ELR (cell line): Measurements from ENCODE around the gene CBLB.

Experiments
- DNase-seq: peaks from one replicate; pipeline ENCODE4 v3.0.0-alpha.2; 2015; ENCODE audit warnings: low read depth

CBLB gene

DNA sequence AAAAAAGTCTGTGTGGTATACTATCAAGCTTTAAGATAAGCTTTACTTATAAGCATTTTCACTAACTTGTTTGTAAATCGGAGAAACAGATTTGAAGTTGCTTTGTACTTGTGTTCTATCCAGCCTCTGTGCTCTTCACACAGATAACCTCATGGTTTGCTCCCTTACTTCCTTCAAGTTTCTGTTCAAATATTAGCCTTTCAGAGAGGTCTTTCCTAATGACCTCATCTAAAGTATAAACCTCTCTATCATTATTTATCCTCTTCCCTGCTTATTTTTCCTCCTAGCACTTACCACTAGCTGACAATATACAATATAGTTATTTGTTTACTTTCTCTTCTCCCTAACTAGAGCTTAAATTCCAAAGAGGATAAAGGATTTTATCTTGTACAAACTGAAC lies 180.0 kb downstream of the CBLB start:
- DNase-seq, result no peak

DNA sequence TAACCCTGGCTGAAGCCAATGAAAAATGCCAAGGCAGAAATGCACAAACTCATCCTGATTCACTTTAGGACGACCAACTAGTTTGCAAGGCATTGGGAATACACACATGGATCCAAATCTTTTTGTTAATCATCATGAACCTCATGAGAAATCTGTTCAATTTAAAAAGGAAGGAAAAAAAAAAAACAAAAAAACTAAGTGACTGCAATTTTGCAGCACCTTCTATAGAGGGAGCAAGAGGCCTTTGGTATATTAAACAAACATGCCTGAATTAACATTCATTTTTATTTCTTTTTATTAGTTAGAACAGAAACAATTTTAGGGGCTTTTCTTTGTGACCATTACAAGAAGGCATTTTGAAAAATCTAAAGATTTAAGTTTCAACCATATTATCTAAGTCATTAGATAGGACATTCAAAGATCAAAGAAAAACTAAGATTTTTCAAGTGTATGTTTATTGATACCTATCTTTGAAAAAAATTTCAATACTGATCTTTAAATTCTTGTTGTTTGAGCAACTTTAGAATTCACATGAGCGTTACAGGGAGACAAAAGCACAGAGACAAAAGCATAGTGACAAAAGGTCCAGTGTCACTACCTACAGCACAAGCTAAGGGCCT lies 182.4 kb downstream of the CBLB start:
- DNase-seq, result peak; percentile 61

DNA sequence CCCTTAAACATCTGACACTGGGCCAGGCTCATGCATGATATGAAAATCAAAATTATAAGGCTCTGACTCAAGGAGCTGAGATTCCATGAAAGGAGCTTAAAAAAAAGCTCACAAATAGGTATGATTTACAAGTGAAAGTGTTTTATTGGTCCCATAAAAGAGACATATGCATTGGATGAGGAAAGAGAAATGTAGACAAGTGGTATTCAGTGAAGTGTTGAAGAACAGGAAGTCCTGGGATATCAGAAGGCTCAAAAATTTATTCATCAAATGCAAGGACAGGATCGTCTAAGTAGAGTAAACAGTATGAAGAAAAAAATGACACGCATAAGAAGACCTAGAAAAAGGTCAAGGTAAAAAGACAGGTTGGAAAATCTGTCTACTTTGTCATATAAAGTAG lies 188.9 kb downstream of the CBLB start:
- DNase-seq, result no peak

DNA sequence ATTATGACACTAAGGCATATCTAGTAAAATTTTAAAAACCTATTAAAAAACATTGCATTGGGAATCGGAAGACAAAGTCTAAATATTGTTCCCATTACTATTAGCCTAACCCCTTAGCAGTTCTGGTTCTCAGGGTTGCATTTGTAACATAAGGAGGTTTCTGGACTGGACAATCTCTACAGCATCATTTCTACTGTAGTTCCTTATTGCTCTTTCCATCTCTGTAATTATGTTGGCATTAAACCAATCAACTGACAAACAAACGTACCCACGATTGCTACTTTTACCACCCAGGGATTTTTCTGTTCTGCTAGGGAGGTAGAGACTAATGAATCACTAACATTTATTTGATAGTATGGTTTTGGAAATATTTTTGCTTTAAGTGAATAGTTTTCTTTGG lies 190.8 kb downstream of the CBLB start:
- DNase-seq, result no peak

DNA sequence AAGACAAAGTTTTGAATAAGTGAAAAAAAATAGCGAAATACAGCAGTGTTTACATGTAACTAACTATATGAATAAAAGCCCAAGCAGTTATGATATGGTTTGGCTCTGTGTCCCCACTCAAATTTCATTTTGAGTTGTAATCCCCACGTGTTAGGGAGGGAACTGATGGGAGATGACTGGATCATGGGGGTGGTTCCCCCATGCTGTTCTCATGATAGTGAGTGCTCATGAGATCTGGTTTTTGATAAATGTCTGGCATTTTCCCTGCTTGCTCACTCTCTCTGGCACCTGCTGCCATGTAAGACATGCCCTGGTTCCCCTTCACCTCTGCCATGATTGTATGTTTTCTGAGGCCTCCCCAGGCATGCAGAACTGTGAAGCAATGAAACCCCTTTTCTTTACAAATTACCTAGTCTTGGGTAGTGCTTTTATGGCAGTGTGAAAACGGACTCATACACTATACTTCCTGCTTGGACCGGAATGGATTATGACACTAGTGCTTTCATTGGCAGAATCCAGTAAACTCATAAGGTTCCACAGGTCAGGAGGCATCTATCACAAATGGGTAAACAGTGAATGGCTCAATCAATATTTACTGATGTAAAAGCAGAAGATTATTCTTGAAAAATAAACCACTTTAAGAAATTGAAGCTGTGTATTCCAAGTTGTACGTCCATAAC lies 192.1 kb downstream of the CBLB start:
- DNase-seq, result no peak

DNA sequence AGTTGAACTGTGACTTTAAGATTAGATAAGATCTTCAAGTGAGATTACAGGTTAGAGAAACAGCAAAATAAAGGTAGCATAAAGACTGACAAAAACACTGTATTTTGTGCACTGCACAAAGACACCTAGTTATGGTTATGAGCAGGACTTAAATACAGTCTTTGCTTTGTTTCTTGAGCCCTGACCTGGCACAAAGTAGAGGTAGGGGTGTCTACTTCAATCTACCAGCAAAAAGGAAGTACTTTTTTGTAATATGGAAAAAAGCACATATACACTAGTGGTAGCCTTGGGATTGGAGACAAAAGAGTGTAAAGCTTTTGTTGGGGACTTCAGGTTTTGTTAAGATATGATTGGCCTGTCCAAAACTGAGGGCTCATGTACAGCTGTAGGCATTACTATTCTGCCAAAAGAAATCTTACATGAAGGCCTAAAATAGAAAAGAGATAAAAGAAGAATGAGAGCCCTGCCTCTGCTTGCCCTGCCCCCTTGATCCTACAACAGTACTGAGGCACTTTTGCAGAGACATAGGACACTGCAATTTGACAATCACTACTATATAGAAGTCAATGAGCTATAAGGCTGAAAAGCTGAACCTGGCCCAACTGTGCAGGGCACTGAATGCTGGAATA lies 194.3 kb downstream of the CBLB start:
- no peak for DNase-seq

DNA sequence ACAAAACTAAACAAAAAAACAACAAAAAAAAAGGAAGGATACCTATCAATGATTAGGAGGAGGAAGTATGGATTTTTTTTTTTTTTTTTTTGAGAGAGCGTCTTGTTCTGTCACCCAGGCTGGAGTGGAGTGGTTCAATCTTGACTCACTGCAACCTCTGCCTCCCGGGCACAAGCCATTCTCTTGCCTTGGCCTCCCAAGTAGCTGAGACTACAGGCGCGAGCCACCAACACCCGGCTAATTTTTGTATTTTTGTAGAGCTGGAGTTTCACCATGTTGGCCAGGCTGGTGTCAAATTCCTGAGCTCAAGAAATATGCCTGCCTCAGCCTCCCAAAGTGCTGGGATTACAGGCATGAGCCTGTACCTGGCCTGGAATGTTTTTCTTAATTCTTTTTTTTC lies 195.8 kb downstream of the CBLB start:
- no peak for DNase-seq

DNA sequence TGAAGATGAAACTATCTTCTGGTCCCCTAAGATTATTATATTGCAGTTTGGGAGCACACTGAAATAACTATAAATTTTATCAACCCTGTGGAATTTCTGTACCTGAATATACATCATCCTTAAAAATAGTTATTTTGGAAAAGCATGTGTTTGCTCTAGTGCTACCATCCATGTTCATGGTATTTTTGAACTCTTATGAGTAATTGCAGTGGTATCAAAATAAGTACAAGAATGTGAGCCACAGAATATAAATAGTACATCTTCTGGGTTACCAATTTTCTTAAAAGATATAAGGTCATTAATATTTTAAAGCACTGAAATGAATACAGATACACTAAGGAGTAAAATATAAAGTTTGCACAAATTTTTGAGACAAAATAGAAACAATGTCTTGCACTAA lies 206.5 kb downstream of the CBLB start:
- DNase-seq, result no peak

DNA sequence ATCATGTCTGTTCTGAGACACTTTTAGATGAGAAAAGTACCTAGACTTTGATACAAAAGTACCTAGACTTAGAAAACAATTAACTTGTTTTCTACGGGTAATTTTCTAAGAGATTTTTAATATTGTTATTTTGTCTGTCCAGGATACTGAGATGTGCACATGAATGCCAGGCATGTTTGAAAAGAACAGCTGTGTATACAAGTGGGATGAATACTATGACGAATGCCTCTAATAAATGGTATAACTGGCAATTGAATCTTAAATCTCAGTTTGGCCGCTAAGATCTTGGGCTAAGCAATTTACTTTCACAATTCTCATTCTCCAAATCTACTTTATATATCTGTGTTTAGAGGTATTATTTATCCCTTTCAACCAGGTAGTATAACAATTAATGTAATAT lies 207.4 kb downstream of the CBLB start:
- DNase-seq, result no peak

DNA sequence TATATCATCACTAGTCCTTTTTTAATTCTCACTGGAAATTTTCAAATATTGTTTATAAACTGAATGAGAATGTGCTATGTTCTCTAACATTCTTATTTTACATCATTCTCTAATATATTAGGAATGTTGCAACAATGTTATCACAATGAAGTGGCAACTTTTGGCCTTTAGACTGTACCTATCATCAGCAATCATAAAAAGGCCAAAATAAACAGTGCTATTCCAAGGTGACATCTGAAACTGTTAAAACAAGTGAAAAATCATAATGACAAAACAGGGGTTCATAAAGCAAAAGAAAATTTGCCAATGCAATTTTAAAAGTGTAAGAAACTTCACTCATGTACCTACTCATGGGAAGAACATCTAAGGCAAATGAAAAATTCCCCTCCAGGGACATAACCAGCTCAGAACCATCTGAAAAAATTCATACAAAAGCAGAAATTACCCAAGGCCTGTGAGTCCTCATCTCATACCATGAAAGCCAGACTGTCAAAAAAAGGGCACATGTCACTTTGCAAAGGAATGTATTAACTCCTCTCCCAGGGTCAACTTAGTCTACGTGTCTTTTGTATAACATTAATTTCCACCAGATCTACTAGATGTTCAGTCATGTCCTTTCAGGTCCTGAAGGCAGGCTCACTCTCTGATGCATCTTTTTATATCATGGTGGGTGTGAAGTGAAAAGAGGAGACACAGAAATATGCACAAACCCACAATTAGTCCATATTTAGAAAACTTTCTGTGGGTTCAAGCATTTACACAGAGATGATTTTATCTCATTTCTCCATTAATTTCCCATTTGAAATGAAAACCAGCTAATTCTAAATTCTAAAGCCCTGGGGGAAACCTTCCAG lies 211.9 kb downstream of the CBLB start:
- no peak for DNase-seq

DNA sequence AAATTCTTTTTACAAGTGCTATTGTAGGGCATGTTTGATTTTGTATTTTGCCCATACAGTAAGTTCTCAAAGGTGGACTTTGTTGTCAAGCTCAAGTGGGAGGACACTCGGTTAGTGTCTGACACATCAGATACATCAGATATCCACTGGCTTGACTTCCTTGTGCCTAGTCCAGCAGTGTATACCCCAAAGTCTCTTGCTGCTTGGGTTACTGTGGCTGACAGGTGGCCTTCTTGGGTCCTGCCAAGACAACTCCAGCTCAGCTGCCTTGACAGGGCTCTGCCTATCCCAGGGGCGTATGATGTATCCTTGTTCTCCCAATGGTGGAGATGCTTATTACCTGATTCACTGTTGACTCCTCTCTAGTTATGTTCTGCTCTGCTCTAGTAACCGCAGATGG lies 214.9 kb downstream of the CBLB start:
- DNase-seq, result no peak

DNA sequence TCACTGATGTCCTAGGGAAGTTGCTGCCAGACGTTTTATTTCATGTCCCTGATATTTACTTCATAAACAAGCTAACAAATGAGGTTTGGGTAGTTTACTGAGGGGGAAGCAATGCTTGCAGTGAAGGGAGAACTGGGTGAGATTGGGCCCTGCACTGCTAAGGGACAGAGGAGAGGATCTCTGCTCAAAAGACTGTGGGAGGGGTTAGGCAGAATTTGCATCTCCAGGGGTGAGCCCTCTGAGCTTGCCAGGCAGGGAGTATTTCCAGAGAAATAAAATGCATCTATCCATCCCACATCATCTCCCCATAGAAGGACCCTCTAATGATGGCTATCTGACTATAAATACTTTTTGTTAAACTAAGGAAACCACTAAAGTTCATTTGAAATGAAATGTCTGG lies 215.6 kb downstream of the CBLB start:
- DNase-seq, result no peak

DNA sequence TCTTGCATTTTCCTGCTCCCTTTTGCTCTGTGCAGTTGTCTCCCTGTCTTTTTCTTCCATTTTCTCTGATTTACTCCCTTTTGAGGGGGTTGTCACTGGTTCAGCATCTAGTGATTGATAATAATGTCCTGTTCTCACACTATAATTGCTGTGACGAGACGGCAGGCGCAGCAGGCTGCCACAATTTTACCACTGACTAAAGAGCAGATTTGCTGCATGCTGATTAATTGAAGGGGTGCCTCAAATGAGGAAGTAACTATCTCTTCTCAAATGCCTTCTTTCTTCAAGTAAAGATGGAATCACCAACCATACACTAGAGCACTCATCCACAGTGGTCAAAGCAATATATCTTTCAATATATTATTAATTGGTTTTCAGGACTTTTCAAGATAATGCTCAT lies 219.3 kb downstream of the CBLB start:
- no peak for DNase-seq

DNA sequence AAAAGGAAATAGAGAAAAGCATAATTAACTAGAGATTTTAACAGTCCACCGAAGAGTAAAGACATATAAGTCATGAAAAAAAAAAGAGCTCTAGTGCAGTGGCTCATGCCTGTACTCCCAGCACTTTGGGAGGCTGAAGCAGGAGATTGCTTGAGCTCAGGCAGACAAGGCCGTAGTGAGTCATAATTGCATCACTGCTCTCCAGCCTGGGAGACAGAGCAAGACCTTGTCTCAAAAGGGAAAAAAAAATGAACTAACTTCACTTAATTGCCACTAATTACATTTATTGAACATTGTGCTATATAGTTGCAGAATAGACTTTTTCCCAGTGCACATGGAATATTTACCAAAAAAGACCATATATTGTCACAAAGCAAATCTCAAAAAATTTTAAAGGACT lies 221.8 kb downstream of the CBLB start:
- DNase-seq, result peak; percentile 92

DNA sequence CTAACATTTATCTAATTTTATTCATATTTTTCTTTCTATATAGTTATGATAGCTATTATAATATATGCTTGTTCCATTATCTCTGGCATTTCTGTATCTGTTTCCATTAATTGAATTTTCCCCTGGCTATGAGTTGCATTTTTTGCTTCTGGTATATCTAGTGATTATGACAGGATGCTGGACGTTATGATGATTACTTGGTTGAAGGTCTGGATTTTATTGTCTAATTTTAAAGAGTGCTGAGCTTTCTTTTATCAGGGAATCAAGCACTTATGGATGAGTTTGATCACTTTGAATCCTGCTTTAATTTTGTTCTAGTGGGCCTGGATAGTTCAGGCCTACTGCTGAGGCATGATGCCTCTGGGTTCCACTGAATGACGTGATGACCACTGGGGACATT lies 229.7 kb downstream of the CBLB start:
- no peak for DNase-seq

DNA sequence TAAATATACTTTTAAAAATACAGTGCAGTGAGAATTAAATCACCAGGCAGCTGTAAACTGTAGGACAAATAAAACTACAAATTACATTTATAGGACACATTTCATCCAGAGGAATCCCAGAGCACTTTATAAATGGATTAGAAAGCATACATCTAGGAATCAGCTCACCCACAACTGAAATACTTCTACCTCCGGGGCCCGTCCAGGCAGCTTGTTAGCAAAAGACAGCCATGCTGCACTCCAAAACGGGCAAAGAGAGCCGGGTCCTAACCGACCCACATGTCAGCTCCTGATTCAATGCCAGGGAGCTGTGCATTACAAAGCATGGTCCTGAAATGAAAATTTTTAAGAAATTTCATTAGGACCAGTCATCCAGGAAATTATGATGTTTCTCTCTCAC lies 234.1 kb downstream of the CBLB start:
- DNase-seq, result no peak

DNA sequence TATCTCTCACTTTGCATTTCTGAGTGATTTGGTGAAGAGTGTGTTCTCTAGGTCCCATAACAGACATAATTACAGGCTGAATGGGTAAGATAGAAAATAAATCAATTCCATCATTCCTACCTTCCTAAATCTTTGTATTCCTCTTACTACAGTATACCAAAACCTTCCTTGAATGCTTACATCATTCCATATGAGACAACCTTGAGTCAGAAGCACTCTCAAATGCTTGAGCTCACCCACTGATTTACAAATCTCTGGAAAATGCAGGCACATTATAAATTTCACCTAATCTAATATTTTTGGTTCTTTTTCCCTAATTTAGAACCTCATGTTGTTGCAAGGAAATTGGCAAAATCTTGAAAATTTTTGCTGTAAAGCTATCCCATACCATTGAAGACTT lies 239.1 kb downstream of the CBLB start:
- peak; percentile 54 for DNase-seq

DNA sequence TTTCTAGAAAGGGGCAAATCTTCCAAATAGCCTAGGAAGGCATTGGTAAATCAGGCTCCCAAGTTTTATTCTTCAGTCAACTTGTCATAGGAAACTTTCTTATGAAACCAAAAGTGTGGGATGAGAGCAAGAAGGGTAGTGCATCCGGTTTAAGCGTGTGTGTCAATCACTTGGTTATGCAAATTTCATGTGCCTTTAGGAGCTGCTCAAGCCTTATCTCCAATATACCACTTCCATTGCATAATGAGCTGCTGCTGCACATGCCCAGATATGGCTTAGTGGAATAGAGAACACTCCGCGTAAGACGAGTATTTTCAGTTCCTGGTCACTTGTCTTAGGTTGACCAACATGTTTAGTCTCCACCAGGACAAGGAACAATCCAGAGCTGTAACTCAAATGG lies 242.1 kb downstream of the CBLB start:
- DNase-seq, result no peak

DNA sequence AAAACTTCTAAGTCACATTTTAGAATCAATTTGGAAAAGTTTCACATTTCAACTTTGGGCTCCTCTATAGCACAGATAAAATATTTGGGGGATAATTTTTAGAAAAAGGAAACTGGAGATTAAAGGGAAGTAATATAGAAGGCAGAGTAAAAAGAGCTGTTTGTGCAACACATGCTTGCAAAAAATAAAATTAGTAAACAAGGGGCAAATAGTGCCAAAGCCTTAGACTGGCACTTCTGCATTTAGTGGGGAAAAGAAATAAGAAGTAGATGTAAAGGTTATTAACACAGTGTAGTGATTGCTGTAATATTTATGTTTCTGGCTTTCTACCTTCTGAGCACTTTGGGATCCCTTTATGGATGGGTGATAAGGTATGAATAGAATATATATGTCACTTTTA lies 246.6 kb downstream of the CBLB start:
- DNase-seq, result no peak

DNA sequence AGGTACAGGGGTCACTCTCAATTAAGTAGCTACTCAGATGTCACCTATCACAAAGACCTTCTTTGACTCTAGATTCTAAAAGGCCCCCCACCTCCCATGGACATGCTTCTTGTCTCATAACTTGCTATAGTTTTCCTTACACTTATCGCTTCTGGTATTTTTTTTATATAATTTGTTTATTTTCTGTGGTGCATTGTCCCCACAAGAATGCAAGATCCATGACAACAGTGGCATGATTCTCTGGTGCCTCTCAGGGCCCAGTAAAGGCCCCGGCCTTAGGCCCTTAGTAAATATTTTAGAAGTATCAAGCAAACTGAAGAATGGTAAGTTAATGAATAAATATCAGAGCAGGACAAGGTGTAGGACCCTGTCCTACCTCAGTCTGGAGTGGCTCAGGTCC lies 248.6 kb downstream of the CBLB start:
- DNase-seq, result no peak

DNA sequence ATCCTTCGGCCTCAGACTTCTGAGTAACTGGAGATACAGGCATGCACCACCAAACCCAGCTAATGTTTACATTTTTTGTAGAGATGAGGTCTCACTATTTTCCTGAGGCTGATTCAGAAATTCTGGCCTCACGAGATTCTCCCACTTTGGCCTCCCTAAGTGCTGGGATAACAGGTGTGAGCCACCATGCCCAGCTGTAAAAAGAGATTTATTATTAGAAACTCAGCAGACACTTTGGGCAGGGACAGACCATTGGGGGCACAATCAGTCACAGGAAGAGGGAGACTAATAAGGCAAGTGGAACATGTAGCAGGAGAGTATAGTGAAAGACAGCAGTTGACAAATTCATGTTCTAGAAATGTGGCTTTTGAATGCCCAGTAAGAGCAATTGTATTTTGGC lies 249.2 kb downstream of the CBLB start:
- DNase-seq, result no peak

DNA sequence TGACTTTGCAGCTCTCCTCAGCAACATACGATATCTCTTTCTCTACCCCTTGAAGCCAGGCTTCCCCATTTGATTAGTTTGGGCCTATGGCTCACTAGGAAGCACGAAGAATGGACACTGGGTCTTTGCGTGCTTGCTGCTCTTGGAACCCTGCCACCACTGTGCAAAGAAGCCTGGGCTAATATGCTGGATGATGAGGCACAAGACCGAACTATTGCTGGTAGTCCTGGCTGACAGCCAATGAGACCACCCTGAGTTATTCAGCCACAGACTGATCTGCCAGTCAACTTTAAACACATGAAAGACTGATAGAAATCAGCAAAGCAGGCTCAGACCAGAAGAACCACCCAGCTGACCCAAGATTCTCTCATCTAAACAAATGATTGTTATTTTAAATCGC lies 250.3 kb downstream of the CBLB start:
- no peak for DNase-seq
